ENCODE results near the gene C14orf119. TPM values are rescaled to one million over a fixed set of nuclear protein-coding genes. Genes with fewer than 3 reads are reported as not detected.

Gene C14orf119
- total and polyA plus RNA-seq, 9 of the 15 experiments (the other 6 are each of a cell fraction or from before 2014, with no cell fraction given): 36.7 to 251 (median 51.8) TPM

DNA sequence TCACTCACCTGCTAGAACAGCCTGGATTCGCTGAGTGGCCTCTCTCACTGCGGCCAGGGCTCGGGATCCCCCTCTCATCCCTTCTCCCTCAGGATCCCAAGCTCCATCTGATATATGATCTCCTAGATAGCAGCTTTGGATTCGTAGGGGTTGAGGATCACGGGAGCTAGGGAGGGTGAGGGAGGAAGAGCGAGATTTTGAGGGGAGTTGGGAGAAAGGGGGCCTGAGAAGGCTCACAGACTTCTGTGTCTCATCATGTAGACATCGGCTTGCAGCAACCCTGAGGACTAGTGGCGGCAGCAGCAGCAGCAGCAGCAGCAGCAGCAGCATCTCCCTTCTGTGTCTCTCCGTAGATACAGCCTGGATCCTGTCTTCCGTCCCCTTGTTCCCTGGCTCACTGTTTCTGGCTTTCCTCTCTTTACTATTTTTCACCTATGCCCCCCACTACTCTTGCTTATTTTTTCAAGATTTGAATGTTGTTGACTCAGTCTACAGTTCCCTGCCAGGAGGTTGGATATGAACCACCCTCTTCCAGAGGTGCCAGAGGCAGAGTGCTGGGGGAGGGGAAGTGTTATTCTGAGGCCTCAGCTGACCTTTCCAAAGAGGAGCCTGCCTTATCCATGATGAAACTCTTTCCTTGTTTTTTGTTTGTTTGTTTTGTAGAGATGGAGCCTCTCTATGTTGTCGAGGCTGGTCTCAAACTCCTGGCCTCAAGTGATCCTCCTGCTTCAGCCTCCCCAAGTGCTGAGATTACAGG is 9.5 kb downstream of the C14orf119 start, which contains the start of gene CIROP:
CIROP (minus strand) TSS at position 399 of the 757 bp plus-strand sequence; CDS start at position 330, 69 bp downstream.
- no peaks in the 10 kb centered on the region for H3K9me1 ChIP-seq (ENCODE audit: control insufficient read depth, insufficient read depth, low read length)
- ChIA-PET CTCF (ENCODE audit: low intra/inter-chr PET ratio) (interaction anchor here (1.7 kb wide), 1 partner anchor 35 kb away, joined by 4 read pairs; no protein-coding TSS in a partner anchor), POLR2A (interaction anchor here (1.5 to 1.7 kb wide), 2 partner anchors 10 to 35 kb away, joined by 6 to 15 read pairs; partner anchors contain the start of genes ACIN1 and C14orf119)
- H3K9me3 ChIP-seq (replicated peaks; ENCODE audit: control insufficient read depth, insufficient read depth, low read depth, low read length): no peaks in the 10 kb centered on the region
- H3K4me1 ChIP-seq (replicated peaks in 1 of 2; ENCODE audit: control insufficient read depth in 2 of 2, insufficient read depth in 2 of 2, low read length in 2 of 2): peaks cover 4 to 8% of the 10 kb centered on the region in 2 experiments; a peak in 4 of 5 replicates
- no TSS peak for BruUV-seq (replicated peaks)
- ATAC-seq: no peak
- H2AFZ ChIP-seq (ENCODE audit: low read depth, low read length): 0 out of 2 replicates have a peak within 1 kb of the TSS, but pooled peaks have one; percentile 56
- FAIRE-seq: no peak
- H3K9ac ChIP-seq (ENCODE audit: insufficient read depth in 1 of 2, low read depth in 2 of 2, low read length in 2 of 2): no peak within 1 kb of the TSS
- H3K27ac ChIP-seq (ENCODE audit: extremely low read depth, low read depth, low read length): no peak within 1 kb of the TSS
- intact Hi-C loops (cut with micrococcal nuclease) (loop anchor here (5.0 kb wide), 2 partner anchors 117 to 132 kb away; no protein-coding TSS in a partner anchor), in situ Hi-C loops (cut with MboI) (loop anchor here (5.0 kb wide), 1 partner anchor 37 kb away; no protein-coding TSS in a partner anchor)
- H3K4me2 ChIP-seq (ENCODE audit: insufficient read depth, low read length): no peak within 1 kb of the TSS
- H4K20me1 ChIP-seq (replicated peaks; ENCODE audit: control insufficient read depth, insufficient read depth, low read length): no peaks in the 10 kb centered on the region
- TF ChIP-seq ETS2 (tag; IDR thresholded peaks at IDR 0.05; ENCODE audit: borderline replicate concordance, poor library complexity, severe bottlenecking): no peak
- TF ChIP-seq NCOR1 (IDR thresholded peaks at IDR 0.05): no peak
- no peak for TF ChIP-seq ZKSCAN1 (IDR thresholded peaks at IDR 0.05; ENCODE audit: low read depth, low read length)
- TF ChIP-seq ELF2 (CRISPR knock-in tag; IDR thresholded peaks at IDR 0.05): no peak
- TF ChIP-seq IFI16 (CRISPR knock-in tag; IDR thresholded peaks at IDR 0.05): no peak
- no peak for TF ChIP-seq SMARCE1 (IDR thresholded peaks at IDR 0.05)
- TF ChIP-seq, protein P1, sequence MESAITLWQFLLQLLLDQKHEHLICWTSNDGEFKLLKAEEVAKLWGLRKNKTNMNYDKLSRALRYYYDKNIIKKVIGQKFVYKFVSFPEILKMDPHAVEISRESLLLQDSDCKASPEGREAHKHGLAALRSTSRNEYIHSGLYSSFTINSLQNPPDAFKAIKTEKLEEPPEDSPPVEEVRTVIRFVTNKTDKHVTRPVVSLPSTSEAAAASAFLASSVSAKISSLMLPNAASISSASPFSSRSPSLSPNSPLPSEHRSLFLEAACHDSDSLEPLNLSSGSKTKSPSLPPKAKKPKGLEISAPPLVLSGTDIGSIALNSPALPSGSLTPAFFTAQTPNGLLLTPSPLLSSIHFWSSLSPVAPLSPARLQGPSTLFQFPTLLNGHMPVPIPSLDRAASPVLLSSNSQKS (CRISPR knock-in tag; IDR thresholded peaks at IDR 0.05): no peak
- no peak for TF ChIP-seq TRIM25 (IDR thresholded peaks at IDR 0.05; ENCODE audit: borderline replicate concordance)
- no peak for TF ChIP-seq DACH1 (IDR thresholded peaks at IDR 0.05; ENCODE audit: partially characterized antibody)
- no peak for TF ChIP-seq ZNF143 (CRISPR knock-in tag; IDR thresholded peaks at IDR 0.05)
- no peak for TF ChIP-seq CREB5 (CRISPR knock-in tag; IDR thresholded peaks at IDR 0.05)
- TF ChIP-seq MTA1 (IDR thresholded peaks at IDR 0.05; ENCODE audit: borderline replicate concordance): no peak
- TF ChIP-seq SMAD2 (IDR thresholded peaks at IDR 0.05; ENCODE audit: low read depth, low read length): no peak
- no peak for TF ChIP-seq GABPA (tag; conservative IDR thresholded peaks at IDR 0.05; ENCODE audit: low read depth)
- no peak for TF ChIP-seq KLF6 (CRISPR knock-in tag; IDR thresholded peaks at IDR 0.05; ENCODE audit: borderline replicate concordance)
- no peak for TF ChIP-seq ZNF830 (CRISPR knock-in tag; IDR thresholded peaks at IDR 0.05)
- H3K27me3 ChIP-seq (ENCODE audit: control insufficient read depth in 2 of 2, insufficient read depth in 2 of 2, low read length in 2 of 2): no peaks in the 10 kb centered on the region
- 17% methylated on average over 11 of the region's 11 CpGs for WGBS (ENCODE audit: insufficient coverage, low coverage, missing lambda C conversion rate)
- no peak within 1 kb of the TSS for H3K4me3 ChIP-seq
- no peaks in the 10 kb centered on the region for H3K79me2 ChIP-seq (ENCODE audit: control insufficient read depth, insufficient read depth, low read length)
- DNase-seq (ENCODE audit: extremely low read depth in 1 of 4, low spot score in 3 of 4): peak in 1 of 4 experiments; percentile 6
- H3K36me3 ChIP-seq (ENCODE audit: control insufficient read depth, insufficient read depth, low read length): no peaks in the 10 kb centered on the region

Measured in K562 (cell line).